ENCODE measurements around the gene ITGA6.
A peak's percentile ranks its signal among the peaks of the same experiment; 100 is the strongest.

GRCh38 chr2:172461591-172462372 lies 34.4 kb downstream of the ITGA6 start:
- TF ChIP-seq EZH2 (IDR thresholded peaks at IDR 0.05; ENCODE audit: borderline replicate concordance, low read length) (no peak), CTCF (conservative IDR thresholded peaks at IDR 0.05 in 1 of 2, IDR thresholded peaks at IDR 0.05 in 1 of 2; ENCODE audit: extremely low read depth in 1 of 2, insufficient read depth in 1 of 2, low read depth in 1 of 2, low read length in 2 of 2) (peak; percentile 77 to 96)
